CD4-positive, alpha-beta T cell treated with Interleukin-4 for 4 hours (primary cell): ENCODE data around the gene HOXB1.

Source experiments
- DNase-seq: peaks from one replicate; pipeline ENCODE4 v3.0.0-alpha.2; 2020

The HOXB1 gene

DNA sequence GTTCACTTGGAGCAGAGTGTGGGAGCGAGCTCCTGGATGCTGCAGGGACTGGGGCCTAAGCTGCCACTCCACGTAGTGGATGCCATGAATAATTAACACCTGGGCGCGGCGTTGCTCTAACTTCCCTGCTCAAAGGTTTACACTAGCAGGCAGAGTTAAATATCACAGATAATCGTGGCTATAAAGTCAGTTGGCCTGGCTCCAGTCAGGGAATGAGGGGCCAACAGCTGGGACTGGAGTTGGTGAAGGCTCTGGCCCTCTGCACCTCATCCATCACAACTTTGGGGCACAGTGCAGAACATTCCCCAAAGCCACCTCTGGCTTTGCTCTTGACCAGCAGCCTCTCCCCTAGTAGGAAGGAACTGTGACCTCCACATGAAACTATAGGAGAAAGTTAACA lies 36.4 kb upstream of the HOXB1 start:
- DNase-seq, result no peak

DNA sequence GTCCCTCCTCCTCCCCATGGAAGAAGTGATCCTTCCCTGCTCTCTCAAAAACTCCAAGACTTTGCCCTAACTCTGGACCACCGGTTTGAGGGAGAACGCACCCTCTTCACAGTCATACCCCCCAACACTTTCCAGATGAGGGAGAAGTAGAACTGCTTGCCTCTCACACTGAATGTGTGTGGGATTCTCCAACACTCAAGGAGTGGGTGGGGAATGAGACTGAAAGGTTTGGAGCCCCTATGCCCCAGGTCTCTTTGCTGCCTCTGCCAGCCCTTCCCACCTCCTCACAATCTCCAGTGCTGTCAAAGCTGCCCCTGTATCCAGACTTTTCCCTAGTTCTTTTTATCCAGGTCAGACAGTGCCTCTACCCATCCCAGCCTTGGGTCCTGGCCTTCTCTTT lies 35.9 kb upstream of the HOXB1 start:
- DNase-seq, result no peak

DNA sequence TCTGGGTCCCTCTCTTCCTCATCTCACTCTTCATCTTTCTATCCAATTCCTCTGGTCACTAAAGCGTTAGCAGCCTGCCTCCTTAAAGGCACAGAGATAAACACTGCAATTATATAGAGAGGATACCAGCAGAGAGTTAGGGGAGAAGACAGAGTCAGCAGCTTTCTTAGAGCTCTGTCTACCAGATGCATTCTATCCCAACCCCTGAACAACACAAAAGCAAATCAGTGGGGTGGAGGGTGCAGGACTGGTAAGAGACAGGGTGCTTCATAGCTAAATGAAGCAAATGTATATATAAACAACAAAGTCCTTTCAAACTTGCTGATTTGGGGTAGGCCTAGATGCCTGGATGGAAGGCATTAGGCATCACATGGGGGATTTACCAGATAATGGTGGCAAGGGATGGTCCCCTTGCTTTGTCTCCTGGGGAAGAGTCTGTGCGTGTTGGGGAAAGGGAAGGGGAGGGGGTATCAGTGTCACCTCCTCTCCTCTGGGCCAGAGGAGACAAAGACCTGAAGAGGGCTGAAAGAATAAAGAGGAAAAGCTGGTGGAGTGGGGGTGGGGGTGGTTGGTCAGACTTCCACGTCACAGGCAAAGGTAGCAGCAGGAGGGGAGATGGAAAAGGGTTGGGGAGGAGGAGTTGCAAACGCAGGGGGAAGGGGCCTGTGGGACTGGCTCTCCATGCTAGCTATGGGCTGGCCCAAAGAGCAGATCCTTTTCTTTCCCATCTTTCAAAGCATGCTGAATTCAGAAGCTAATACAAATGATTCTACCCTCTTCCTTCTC lies 35.3 kb upstream of the HOXB1 start:
- DNase-seq, result no peak

DNA sequence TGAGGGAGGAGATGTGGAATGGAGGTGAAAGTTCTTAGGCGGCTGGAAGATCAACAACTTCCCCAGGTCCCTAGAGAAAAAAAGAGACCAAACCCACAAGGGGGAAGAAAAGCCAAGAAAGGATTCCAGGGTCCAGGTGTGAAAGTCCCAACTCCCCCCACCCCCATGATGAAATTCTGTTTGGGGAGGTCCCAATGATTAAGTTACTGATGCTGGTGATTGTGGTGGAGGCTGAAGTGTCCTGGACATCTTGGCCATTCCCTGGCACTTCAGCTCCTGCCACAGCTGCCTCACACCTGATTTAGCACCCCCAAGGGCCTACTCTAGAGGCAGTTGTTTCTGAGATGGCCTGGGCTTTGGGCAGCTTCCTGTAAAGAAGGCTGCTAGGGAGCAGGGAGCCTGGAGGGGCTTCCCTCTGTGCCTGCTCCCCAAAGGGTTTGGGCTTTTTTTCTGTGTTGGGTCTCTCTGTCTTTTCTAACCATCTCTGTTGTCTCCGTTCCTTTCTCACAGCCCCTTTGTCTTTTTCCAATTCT lies 34.3 kb upstream of the HOXB1 start:
- no peak for DNase-seq

DNA sequence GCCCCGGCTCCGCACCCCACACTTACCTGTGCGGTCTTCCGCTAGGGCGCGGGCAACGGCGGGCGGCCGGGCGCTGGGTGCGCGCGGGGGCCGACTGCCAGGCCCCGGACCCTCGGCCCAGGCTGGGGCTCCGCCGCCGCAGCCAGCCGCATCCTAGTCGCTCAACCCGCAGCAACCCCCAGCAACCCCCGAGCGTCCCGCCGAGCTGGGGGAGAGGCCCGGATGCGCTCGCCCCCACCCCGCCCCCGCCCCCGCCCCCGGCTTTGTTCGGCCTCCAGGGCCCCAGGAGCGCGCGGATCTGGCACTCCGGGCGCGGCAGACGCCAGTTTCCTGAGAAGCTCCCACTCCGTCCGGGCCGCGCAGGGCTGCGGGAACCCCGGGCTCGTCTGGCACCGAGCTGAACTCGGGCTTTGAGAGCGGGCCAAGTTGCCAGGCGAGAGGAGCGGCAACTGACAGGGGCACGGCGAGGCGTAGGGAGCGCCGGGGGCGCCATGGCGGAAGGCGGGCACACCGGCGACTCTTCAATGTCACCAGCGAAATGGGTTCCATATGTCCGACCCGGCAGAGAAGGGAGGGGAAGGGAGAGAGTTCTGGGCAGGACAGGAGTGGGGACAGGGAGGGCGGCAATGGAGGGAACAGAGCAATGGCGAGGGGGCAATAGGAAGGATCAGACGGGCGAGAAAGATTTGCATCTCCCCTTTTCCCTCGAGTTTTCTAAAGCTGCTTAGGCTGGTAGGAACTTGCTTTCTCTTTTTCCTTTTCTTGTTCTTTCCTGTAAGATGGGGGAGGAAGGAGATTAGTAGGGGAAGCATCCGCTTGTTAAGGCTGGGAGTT lies 33.6 kb upstream of the HOXB1 start:
- DNase-seq, result no peak

DNA sequence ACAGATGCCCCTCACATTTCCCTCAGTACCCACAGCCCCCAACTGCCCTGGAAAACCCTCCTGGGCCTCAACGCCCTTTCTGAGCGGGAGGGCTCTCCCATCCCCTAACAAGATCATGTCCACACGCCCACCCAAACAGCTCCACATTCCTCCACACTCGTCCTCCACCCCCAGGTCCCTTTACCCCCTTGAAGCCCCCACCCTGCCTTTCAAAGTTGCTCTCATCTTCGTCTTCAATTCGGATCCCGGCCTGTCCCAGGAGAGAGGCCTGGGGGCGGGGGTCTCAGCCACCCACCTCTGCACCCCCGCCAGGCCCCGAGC lies 33.0 kb upstream of the HOXB1 start:
- no peak for DNase-seq

DNA sequence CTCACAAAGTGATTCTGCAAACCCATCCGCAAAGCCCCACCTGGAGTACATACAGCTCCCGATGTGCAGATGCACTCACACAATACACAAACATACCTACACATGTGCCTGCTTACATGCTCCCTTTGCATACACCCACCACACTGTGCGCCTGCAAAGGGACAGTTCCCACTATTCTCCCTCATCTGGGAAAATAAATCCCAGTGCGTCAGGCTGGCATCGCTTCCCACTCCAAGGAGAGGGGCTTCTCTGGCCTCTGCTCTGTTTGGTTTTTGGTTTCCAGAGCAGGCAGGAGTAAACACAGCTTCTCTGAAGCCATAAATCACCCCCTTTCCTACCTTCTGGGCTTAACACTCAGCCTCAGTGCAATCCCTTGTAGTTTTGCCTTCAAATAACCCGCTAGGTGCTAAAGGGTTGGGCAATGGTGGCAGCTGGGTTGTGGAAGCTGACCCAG lies 32.6 kb upstream of the HOXB1 start:
- no peak for DNase-seq

DNA sequence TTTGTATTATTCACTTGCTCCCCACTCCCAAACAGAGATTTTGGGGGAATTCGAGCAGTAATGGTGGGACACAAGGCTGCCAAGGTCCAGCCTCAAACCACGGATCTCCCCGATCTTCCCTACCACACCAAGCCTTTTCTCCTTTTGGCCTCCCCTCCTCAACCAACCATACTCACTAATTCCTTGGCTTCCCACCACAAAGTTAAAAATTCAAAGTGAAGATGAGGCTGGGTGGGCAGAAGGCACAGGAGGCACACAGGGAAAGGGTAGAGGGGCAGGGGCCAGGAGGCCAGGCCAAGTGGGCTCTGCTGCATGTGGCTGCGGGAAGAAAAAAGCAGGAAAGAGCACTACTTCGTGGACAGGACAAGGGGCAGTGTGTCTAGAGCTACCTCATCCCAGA lies 32.1 kb upstream of the HOXB1 start:
- no peak for DNase-seq

DNA sequence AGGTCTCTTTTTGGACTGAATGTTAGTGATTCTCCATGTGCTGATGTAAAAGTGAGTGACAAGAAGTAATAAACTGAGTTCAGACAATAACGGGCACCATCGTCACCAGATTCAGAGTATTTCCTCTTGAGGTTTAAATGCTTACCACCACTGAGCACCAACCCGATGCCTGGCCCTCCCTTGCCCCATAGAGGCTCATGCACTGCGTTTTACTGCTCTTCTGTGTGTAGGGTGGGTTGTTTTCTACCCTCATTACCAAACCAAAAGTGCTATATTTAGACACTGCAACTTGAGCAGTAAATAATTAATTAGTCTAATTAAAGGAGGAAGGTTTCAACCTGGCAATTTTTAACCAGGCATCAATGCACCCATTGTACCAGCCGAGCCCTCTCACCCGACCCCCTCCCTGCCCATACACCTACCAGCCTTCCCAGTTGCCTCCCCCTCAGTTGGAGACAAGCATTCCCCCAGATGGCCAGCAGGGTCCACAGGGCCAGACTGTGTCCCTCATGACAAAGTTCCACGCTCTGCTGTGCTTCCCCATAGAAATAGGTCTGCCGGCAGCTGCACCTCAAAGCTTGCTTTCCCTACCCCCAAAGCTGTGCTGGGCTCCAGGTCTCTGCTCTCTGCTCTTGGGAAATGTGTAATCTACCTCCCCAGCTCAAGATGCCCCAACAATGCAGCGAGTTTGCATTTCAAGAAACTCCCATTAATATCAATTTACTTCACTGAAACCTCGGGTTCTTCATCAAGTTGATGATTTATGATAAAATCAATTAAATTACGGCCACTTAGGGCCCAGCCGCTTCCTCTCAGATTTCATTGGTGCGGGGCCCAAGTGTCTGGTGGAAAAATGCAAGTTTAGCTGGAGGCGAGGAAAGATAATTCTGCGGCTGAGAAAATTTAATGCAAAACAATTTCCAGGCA lies 31.3 kb upstream of the HOXB1 start:
- no peak for DNase-seq

DNA sequence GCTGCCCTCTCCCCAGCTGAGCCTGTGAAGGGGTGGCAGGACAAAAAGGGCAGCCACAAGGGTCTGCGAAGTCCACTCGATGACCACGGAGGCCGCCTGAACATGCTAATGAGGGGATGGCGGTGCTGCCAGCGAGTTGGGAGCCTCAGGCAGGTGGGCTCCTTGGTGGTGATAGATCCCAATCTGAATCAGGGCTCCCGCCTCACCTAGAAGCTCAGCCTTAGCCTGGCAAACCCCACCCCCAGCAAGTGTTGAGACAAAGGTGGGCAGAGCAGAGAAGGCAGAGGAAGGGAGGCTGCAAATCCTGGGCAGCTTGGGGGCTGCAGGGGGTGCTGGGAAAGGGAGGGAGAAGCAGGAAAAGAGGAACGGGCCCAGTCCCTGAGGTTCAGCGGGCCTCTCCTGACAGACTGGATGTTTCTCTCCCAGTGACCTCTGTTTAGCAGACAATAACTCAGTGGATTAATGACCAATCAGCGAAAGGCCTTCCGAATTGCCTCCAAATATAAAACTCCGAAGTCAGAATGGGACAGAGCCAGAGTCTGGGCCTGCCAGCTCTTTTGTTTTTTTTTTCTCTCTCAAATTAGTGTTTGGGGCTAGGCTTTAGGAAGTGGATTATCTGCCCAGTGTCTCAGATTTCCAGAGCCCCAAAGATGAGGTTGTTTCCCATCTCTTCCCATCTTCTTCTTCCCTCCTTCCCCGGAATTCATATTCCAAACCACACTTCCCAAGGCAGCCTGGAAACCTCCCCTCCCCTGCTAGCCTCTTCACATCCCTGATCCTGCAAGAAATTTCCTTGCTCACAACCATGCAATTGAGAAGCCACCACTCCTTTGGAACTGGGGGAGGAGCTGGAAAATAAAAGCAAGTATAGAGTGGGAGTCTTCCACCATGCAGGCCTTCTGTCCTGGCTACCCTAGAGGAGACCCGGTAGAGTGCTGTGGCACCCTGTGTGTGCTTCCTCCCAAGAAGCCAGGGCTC lies 29.3 kb upstream of the HOXB1 start:
- DNase-seq, result no peak

DNA sequence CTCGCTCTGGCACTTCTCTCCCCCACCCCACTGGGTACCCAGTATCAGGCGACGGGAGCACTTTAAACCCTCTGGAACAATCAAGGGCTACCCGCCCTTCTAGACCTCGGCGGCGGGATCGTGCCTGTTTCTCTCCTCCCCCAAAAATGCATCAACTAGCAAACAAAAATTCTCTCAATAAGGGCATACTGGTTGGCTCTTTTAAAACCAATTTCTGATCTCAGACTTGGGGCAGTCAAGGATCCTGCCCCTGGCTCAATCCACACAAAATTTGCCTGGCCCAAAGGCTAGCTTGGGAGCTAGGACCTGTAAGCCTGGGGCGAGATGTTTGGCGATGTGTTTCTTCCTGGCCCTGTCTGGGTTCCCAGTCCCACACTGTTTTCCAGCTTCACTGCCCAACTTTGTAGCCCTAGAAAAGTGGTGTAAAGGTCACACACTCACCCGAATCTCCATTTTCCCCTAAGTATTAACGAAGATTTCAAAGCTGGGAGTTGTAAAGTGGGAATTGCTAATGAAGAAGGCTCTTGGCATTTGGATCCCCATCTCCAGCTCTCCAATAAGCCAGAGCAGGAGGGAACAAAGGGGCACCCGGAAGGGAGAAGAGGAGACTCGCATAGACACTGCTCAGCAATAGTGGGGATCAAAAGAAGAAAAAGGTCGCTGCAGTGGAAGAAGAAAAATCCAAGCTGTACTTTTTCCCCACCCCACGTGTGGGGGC lies 28.5 kb upstream of the HOXB1 start:
- DNase-seq, result no peak

DNA sequence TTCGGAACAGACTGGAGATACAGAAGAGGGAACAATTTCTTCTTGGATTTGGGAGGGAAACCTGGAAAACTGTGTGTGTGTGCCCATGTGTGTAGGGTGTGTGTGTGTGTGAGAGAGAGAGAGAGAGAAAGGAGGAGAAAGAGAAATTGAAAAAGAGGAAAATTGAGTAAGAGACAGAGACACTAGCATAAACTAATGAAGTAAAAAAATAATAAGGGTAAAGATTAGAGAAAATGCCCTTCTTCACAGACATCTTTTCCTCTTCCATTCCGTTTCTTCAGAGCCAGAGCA lies 28.0 kb upstream of the HOXB1 start:
- no peak for DNase-seq

DNA sequence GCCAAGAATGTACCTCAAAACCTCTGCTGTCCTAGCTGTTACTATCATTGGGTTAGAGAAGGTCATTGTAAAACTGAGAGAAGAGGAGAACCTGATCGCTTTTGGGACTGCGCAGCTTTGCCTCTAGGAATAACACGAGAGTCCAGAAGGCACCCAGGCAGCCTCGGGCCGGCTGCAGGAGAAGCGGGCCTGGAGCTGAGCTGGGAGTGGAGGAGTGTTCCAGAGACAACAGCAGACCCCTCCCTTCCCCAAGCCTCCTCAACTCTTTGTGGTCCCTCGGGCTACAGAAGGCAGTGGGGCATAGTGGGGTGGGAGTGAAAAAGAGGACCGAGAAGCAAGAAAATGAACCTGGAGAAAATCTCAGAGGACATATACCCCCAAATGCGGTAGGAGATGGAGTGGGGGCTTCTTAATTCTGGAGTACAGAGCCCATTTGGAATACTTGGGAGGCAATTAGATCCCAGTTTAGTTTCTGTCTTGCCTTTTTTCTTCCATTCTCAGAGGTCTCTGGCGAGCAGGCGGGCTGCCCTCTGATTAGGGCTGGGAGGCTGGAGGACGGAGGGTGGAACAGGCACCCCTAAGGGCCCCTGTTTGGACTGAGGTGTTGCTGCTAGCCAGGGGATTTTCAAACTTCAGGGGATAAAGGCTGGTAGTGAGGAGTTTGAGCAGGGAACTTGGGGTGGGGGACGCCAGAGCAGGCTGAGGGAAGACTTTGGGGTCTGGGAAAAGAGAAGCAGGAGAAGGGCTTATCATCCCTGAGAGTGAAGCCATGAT lies 27.4 kb upstream of the HOXB1 start:
- no peak for DNase-seq

DNA sequence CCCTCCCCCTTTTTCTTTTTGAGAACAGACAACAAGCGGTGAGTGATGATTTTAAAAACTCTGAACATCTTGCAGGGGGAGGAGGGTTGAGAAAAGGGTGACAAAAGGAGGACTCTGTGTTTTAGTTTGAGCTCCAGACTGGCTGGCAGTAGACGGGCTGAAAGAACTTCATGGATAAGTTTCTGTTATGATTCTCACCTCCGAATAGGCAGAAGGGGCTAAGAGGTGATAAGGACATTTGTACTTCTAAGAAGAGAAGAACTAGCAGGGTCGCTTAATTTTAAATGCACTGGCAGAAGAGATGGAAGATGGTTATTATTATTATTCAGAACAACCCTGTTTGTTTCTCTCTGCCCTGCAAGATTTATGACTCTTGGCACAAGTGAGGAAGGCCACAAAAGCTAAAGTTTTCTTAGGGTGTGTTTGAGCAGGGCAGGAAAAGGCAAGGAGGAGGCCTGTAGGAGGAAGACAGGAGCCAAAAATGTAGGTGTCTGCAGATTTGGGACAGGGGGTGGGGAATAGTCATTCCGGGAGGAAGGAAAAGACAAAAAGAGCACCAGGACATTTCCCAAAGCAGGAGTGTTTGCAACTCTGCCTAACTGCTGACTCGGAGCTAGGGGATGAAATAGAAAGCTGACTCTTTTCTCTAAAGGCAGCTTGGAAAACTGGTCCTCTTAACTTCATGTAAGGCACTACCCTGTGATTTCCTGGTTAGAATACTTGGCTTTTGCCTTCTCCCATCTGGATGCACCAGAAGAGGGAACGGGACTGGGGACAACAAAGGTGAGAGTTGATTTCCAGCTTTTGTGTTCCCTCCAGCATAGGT lies 26.0 kb upstream of the HOXB1 start:
- DNase-seq, result no peak

DNA sequence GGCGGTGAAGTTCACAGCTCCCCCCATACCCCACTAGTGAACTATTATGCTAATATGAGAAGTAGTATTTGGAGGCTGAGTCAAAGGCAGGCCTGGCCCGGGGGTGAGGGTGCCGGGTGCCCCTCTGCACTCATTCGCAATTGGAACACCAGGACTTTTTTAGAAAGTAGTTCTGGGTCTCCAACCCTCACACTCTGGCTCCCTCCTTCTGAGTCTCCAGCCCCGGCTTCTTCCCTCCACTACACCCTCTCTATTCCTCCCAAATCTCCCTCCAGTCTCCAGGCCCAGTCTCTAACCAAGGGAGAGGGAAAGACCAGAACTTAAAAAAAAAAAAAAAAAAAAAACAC lies 25.4 kb upstream of the HOXB1 start:
- no peak for DNase-seq

DNA sequence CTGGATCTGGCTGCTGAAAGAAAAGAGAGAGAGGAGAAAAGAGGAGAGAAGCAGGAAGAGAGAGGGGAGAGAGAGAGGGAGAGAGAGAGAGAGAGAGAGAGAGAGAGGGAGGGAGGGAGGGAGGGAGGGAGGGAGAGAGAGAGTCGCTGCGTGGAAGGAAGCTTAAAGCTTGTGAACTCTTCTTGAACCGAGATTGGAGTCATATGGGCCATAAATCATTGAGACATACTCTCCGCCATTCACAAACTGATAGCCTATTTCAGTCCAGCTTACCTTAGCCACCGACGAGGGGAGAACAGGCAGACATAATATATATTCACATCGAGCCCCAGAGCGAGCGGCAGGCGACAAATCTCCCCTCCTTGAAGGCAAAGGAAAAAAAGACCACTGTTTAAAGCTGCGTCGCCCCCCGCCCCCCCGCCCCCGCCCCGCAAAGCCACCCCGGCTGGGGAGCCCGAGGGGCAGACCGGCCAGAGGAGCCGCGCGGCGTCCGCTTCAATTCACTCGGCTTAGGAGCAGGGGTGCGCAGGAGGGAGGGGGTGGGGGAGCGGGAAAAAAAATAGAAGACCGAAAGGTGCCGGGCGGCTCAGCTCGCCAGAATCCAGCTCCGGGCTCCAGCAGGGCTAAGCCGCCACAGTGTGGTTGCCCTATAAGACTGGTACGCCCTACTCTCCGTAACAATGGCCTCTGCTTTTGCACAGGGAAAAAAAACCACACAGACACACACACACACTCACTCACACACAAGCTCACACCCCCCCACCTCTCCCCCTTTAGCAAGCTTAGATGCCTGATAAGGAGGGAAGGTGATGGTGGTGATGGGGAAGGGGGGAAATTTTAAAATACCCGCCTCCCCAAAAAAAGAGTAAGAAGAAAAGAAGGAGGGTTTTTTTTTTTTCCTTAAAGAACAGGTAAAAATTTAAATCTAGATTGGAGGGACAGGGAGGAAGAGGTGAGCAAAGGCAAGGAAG lies 24.7 kb upstream of the HOXB1 start:
- no peak for DNase-seq

DNA sequence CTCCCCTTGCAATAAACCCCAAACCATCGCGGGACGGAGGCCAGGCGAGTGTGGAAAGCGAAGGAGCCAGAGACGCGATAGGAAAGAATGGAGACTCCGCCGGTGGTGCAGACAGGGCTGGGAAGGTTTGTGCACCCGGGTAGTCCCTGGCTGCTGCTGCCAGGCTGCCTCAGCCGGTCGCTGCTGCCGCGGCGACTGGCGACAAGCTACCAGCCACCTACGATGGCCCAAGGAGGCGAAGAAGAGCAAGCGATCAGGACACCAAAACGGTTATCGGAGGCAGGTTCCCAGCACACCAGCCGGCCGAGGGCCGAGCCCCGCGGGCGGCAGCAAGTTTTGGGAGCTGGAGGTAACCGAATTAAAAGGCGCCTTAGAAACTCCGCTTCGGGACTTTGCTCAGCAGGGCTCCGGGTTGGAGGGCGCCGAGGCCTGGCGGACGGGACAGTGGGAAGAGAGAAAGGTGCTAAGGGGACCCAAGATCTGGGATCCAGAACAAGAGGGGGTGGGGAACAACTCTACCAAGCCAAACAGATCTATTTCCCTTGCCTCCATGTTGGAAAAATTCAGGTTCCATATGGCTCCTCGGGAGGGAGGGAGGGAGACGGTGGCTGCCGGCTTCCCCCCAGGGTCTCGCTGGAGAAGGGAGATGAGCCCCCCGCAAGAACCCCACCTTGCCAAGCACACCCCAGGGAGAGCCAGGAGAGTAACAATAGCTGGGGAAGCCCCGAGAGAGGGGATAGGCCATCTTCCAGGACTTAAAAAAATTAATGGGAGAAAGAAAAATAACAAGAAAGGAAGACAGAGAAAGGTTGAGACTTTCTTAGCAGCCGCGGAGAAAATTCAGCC lies 23.8 kb upstream of the HOXB1 start:
- no peak for DNase-seq

DNA sequence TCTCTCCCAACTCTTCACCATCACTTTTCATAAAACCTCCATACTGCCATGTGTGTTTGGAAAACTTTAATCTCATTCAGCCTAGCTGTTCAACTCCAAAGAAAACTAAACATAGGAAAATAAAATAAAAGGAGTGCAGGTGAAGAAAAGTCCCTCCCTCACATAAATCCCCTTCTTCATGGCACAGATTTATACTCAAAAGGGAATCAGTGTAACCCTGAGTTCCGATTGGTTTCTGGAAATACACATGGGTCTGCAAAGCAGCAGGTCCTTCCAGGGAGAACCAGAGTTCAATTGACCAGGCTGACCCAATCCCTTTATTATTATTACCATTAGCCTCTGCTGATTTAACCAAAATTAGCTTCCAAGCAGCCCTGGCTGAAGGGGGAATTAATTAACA lies 23.0 kb upstream of the HOXB1 start:
- DNase-seq, result no peak
